Dermis blood vessel endothelial cell (primary cell): ENCODE results near the gene ETV1. TPM values are rescaled to one million over a fixed set of nuclear protein-coding genes. Genes with fewer than 3 reads are reported as not detected.
A peak's percentile ranks its signal among the peaks of the same experiment; 100 is the strongest.

Experiments
- DNase-seq: peaks from one replicate; pipeline ENCODE4 v3.0.0; 2010
- total RNA-seq: library from RNA; depleted of rRNA; stranded (reverse); fragments of >200 nt; gene quantifications from 2 replicates; pipeline ENCODE4 v1.2.3, GENCODE V29; 2014

The ETV1 gene
- total RNA-seq, 1 donor from 2014 or later = 5.6 TPM

GRCh38 chr7:13878154-13878553 lies 111.3 kb downstream of the ETV1 start:
- no peak for DNase-seq

GRCh38 chr7:13875496-13876074 lies 113.9 kb downstream of the ETV1 start:
- DNase-seq = no peak

GRCh38 chr7:13874783-13875182 lies 114.7 kb downstream of the ETV1 start:
- DNase-seq = no peak

- no peak for DNase-seq
These were observed 116.8 kb downstream of the ETV1 start for GRCh38 chr7:13872709-13873108.

- no peak for DNase-seq
These were observed 118.5 kb downstream of the ETV1 start for GRCh38 chr7:13871008-13871407.

- no peak for DNase-seq
These were observed 128.7 kb downstream of the ETV1 start for GRCh38 chr7:13860734-13861133.

- no peak for DNase-seq
These were observed 133.5 kb downstream of the ETV1 start for GRCh38 chr7:13856012-13856411.

- no peak for DNase-seq
These were observed 137.0 kb downstream of the ETV1 start for GRCh38 chr7:13852281-13852968.

GRCh38 chr7:13851736-13852135 lies 137.7 kb downstream of the ETV1 start:
- DNase-seq = no peak

- DNase-seq = peak; percentile 86
These were observed 139.2 kb downstream of the ETV1 start for GRCh38 chr7:13850185-13850752.

GRCh38 chr7:13849163-13849892 lies 140.1 kb downstream of the ETV1 start:
- DNase-seq = no peak

GRCh38 chr7:13848681-13849131 lies 140.8 kb downstream of the ETV1 start:
- DNase-seq = no peak

GRCh38 chr7:13846386-13846785 lies 143.1 kb downstream of the ETV1 start:
- no peak for DNase-seq

GRCh38 chr7:13845601-13846000 lies 143.9 kb downstream of the ETV1 start:
- DNase-seq = peak; percentile 16

GRCh38 chr7:13844954-13845353 lies 144.5 kb downstream of the ETV1 start:
- no peak for DNase-seq

GRCh38 chr7:13841284-13841683 lies 148.2 kb downstream of the ETV1 start:
- DNase-seq = no peak
